Psoas muscle (tissue), 8 donors: ENCODE data around the gene LANCL1. TPM values are rescaled to one million over a fixed set of nuclear protein-coding genes. Genes with fewer than 3 reads are reported as not detected.
A peak's percentile ranks its signal among the peaks of the same experiment; 100 is the strongest.

Source experiments
- ATAC-seq, 4 donors: fragments of 200-7000 bp; cut with Tn5 transposase; one replicate each; pipeline ENCODE4 v1.9.1; 2020; ENCODE audit warnings: moderate library complexity in 3 of 4, mild to moderate bottlenecking in 2 of 4
- DNase-seq, 2 donors: peaks; one replicate each; pipeline ENCODE4 v3.0.0-alpha.2; 2020
- H3K27ac ChIP-seq: fragments of 200-600 bp; one replicate; pipeline ENCODE4 v1.8.0; 2022
- H3K27me3 ChIP-seq, 3 donors: fragments of 200-600 bp in 1 of 3; one replicate each; pipeline versions ENCODE4 v1.6.1 to v1.8.0; 2013 to 2022; ENCODE audit warnings: low read length in 2 of 3, mild to moderate bottlenecking in 2 of 3, moderate library complexity in 1 of 3; ENCODE audit not compliant: insufficient read depth in 3 of 3
- H3K36me3 ChIP-seq, 2 donors: fragments of 200-600 bp in 1 of 2; one replicate each; pipeline versions ENCODE4 v1.6.1 to v1.8.0; 2013 to 2022; ENCODE audit warnings: low read depth in 1 of 2, mild to moderate bottlenecking in 1 of 2, moderate library complexity in 1 of 2; ENCODE audit not compliant: insufficient read depth in 1 of 2
- H3K4me1 ChIP-seq: fragments of 200-600 bp; one replicate; pipeline ENCODE4 v1.8.0; 2022
- H3K4me3 ChIP-seq: fragments of 200-600 bp; one replicate; pipeline ENCODE4 v1.8.0; 2022; ENCODE audit warnings: mild to moderate bottlenecking
- H3K9me3 ChIP-seq: fragments of 200-600 bp; one replicate; pipeline ENCODE4 v1.8.0; 2022
- WGBS, 3 donors: extraction: QIAGEN DNeasy Blood & Tissue Kit; methylation state at CpG; one replicate each; pipeline versions ENCODE4 v1.1.6 to v1.1.7; 2013; 5-methylcytosine and 5-hydroxymethylcytosine counted together
- intact Hi-C, 2 donors: fragments of 100-400 bp; cut with DNase I; formaldehyde crosslinking; loops; one replicate each; pipeline versions ENCODE4 v1.11.0 to v1.14.2; 2022
- polyA plus RNA-seq, 3 donors: library from polyadenylated mRNA; stranded (reverse); fragments of 200-250 nt; gene quantifications; one replicate each; pipeline ENCODE4 v1.2.3, GENCODE V29; 2013
- total RNA-seq, 4 donors: library from RNA; stranded (reverse); fragmentation: NEBNext Ultra II Directional in 2 of 4; extraction: Animal tissue kit (Norgen Biotek cat#: 25700) in 2 of 4; gene quantifications; one replicate each; pipeline versions ENCODE4 v1.2.1 to v1.2.4, GENCODE V29; 2021 to 2023
- TF ChIP-seq, protein P1 (sequence below): fragments of 200-600 bp; IDR thresholded peaks from one replicate; pipeline ENCODE4 v1.8.0; 2022; ENCODE audit warnings: antibody characterized with exemption
- donor health status: healthy with polysubstance abuse.
- donor health status: DM: no; HTN: no; CAD: no; lungs with moderate emphysema.
- donor health status: Bipolar disorder and iron deficiency.
- donor health status: healthy.
- donor health status: DM: yes; HTN: yes; CAD: no.
- donor health status: DM: no; HTN: no; CAD: no.
- donor health status: DM: no; HTN: no; CAD: no.
- donor health status: DM: yes; HTN: yes; CAD: no.

LANCL1 gene
- total and polyA plus RNA-seq, 7 donors = 8.8 to 41.0 (median 36.0) TPM

DNA sequence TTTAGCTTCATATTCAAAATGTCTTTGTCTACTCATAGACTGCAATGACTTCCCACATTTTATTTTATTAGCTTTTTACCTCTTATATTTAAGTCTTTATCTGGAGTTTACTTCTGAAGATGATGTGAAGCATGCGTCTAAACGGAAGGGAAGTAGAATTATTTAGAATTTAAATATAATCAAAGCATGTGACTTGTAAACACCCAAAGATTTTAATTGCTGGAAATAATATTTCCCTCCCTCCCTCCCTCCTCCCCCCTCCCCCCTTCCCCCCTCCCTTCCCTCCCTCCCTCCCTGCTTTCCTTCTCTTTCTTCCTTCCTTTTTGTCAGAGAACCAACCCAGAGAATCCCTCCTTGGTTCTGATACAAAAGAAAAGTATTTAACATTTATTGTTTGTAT, 2.1 kb upstream of the LANCL1 start:
- Histone ChIP-seq H3K4me3 (no peak overlapping the region), H3K36me3 (no peaks in the 10 kb centered on the region), H3K27me3 (no peaks in the 10 kb centered on the region), H3K9me3 (no peaks in the 10 kb centered on the region), H3K27ac (no peak overlapping the region), H3K4me1 (peaks cover 21% of the 10 kb centered on the region)
- ATAC-seq = no peak
- intact Hi-C loops = no loop called here
- 97 to 100% (median 99%) methylated on average over 2 of the region's 2 CpGs for WGBS, 3 donors
- TF ChIP-seq, protein P1, sequence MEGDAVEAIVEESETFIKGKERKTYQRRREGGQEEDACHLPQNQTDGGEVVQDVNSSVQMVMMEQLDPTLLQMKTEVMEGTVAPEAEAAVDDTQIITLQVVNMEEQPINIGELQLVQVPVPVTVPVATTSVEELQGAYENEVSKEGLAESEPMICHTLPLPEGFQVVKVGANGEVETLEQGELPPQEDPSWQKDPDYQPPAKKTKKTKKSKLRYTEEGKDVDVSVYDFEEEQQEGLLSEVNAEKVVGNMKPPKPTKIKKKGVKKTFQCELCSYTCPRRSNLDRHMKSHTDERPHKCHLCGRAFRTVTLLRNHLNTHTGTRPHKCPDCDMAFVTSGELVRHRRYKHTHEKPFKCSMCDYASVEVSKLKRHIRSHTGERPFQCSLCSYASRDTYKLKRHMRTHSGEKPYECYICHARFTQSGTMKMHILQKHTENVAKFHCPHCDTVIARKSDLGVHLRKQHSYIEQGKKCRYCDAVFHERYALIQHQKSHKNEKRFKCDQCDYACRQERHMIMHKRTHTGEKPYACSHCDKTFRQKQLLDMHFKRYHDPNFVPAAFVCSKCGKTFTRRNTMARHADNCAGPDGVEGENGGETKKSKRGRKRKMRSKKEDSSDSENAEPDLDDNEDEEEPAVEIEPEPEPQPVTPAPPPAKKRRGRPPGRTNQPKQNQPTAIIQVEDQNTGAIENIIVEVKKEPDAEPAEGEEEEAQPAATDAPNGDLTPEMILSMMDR = no peak
- DNase-seq = no peak

- Histone ChIP-seq H3K27me3 (no peaks in the 10 kb centered on the region), H3K27ac (peak overlapping the region; percentile 82), H3K4me1 (peaks cover 21% of the 10 kb centered on the region), H3K36me3 (peaks cover 0 to 4% of the 10 kb centered on the region in 2 donors), H3K4me3 (peak overlapping the region; percentile 95), H3K9me3 (no peaks in the 10 kb centered on the region)
- DNase-seq (no peak), ATAC-seq (peak in 1 of 4 donors; percentile 26)
- WGBS, 3 donors = 62 to 75% (median 71%) methylated on average over 3 of the region's 3 CpGs
- intact Hi-C loops = no loop called here
- TF ChIP-seq, protein P1 = no peak
Measured at GRCh38 chr2:210477496-210477895, 937 bp upstream of the LANCL1 start.

GRCh38 chr2:210475706-210476105, 853 bp downstream of the LANCL1 start:
- H3K9me3 ChIP-seq = no peaks in the 10 kb centered on the region
- peaks cover 21% of the 10 kb centered on the region for H3K4me1 ChIP-seq
- intact Hi-C loops = no loop called here
- H3K27me3 ChIP-seq = no peaks in the 10 kb centered on the region
- 16 to 22% (median 17%) methylated on average over 6 of the region's 6 CpGs for WGBS, 3 donors
- TF ChIP-seq, protein P1 = no peak
- DNase-seq (no peak), ATAC-seq (peak in 1 of 4 donors; percentile 49)
- H3K27ac ChIP-seq = peak overlapping the region; percentile 82
- H3K4me3 ChIP-seq = peak overlapping the region; percentile 95
- H3K36me3 ChIP-seq = peaks cover 0 to 21% of the 10 kb centered on the region in 2 donors

DNA sequence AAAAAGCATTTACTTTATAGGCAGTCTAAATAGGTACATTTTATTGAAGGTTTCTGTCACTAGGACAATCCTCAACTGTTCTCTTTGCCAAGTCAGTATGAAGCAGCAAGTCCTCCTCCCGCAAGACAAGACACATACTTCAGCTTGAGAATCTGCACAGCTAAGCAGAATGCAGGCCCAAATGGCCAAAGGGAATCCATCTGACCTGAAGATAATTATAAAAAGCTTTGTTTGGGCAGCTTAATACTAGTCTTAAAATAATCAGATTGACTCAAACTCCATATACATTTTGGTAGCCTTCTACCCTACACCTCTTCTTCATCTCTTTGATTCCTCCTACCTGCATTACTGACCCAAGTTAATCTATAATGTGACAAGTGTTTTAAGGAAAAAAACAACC, 1.8 kb downstream of the LANCL1 start:
- WGBS, 3 donors = 38 to 57% (median 41%) methylated on average over 1 of the region's 1 CpG
- Histone ChIP-seq H3K9me3 (no peaks in the 10 kb centered on the region), H3K4me1 (peaks cover 21% of the 10 kb centered on the region), H3K36me3 (peaks cover 0 to 31% of the 10 kb centered on the region in 2 donors), H3K27ac (no peak overlapping the region), H3K27me3 (no peaks in the 10 kb centered on the region), H3K4me3 (no peak overlapping the region)
- TF ChIP-seq, protein P1 = no peak
- DNase-seq = no peak
- no peak for ATAC-seq
- intact Hi-C loops = no loop called here

- Histone ChIP-seq H3K9me3 (no peaks in the 10 kb centered on the region), H3K4me3 (no peak overlapping the region), H3K36me3 (peaks cover 8 to 61% of the 10 kb centered on the region in 2 donors), H3K27ac (no peak overlapping the region), H3K4me1 (peaks cover 12% of the 10 kb centered on the region), H3K27me3 (no peaks in the 10 kb centered on the region)
- WGBS, 3 donors = 40 to 59% (median 50%) methylated on average over 2 of the region's 2 CpGs
- intact Hi-C loops = no loop called here
- TF ChIP-seq, protein P1 = no peak
- DNase-seq = no peak
- peak in 2 of 4 donors; percentile 69 to 71 for ATAC-seq
Measured at GRCh38 chr2:210461401-210461800, 15.2 kb downstream of the LANCL1 start.
